K562 (cell line): ENCODE data around the gene PRMT3. TPM values are rescaled to one million over a fixed set of nuclear protein-coding genes. Genes with fewer than 3 reads are reported as not detected.

Source experiments
- ATAC-seq: fragments of 200-7000 bp; cut with Tn5 transposase; 3 replicates; pipeline ENCODE4 v1.9.1; 2020; ENCODE audit warnings: moderate library complexity
- BruUV-seq: library from RNA; stranded (reverse); fragments of 400-500 nt; replicated peaks from 2 replicates; lab custom pipeline; 2021; lab: Mats Ljungman, UMichigan
- CTCF ChIA-PET: fragments of 300-600 bp; formaldehyde crosslinking; extraction: SDS; loops from one replicate; lab custom pipeline; 2021; ENCODE audit warnings: low intra/inter-chr PET ratio; lab: Yijun Ruan, JAX
- POLR2A ChIA-PET: fragments of 300-600, 350-650 bp; sonication (Branson Sonifier 250); formaldehyde crosslinking; extraction: SDS; loops from one replicate; lab custom pipeline; 2021; ENCODE audit warnings: antibody characterized with exemption, inconsistent platforms; lab: Yijun Ruan, JAX
- DNase-seq, 4 experiments: peaks; one replicate each; pipeline versions ENCODE4 v3.0.0 to v3.0.0-alpha.2; 2011 to 2018; ENCODE audit warnings: low spot score in 3 of 4, mixed read lengths in 3 of 4; ENCODE audit errors: extremely low read depth in 1 of 4
- FAIRE-seq: peaks from 2 replicates; lab custom pipeline; 2011; peaks lifted over from hg19 to GRCh38; lab: Jason Lieb, UNC
- H2AFZ ChIP-seq: 2 replicates; pipeline ENCODE4 v1.6.0; 2011; ENCODE audit warnings: low read depth, low read length, control low read depth, inconsistent platforms
- H3K27ac ChIP-seq: fragments of 200-600 bp; 3 replicates; pipeline ENCODE4 v1.8.0; 2011; ENCODE audit warnings: low read depth, mild to moderate bottlenecking, control low read depth, inconsistent platforms, low read length, moderate library complexity, mixed read lengths; ENCODE audit errors: extremely low read depth
- H3K27me3 ChIP-seq, 2 experiments: fragments of 300-600 bp in 1 of 2; 2 replicates in 1 of 2; 3 replicates in 1 of 2; pipeline versions ENCODE4 v1.6.0 to v1.8.0; 2011; ENCODE audit warnings: inconsistent platforms in 2 of 2, low read length in 2 of 2, mild to moderate bottlenecking in 1 of 2, mixed read lengths in 1 of 2, moderate library complexity in 1 of 2; ENCODE audit not compliant: control insufficient read depth in 2 of 2, insufficient read depth in 2 of 2
- H3K36me3 ChIP-seq: fragments of 300-600 bp; 3 replicates; pipeline ENCODE4 v1.8.0; 2011; ENCODE audit warnings: mild to moderate bottlenecking, low read length, inconsistent platforms; ENCODE audit not compliant: control insufficient read depth, insufficient read depth
- H3K4me1 ChIP-seq, 2 experiments: fragments of 200-600 bp in 1 of 2; replicated peaks in 1 of 2; 2 replicates in 1 of 2; 3 replicates in 1 of 2; pipeline versions ENCODE4 v1.5.1 to v1.8.0; 2011; ENCODE audit warnings: inconsistent platforms in 2 of 2, low read length in 2 of 2, mild to moderate bottlenecking in 1 of 2, mixed read lengths in 1 of 2, moderate library complexity in 1 of 2; ENCODE audit not compliant: control insufficient read depth in 2 of 2, insufficient read depth in 2 of 2
- H3K4me2 ChIP-seq: 2 replicates; pipeline ENCODE4 v1.6.1; 2011; ENCODE audit warnings: low read length, control low read depth, inconsistent platforms, mixed read lengths; ENCODE audit not compliant: insufficient read depth
- H3K4me3 ChIP-seq: fragments of 200-600 bp; sonication (generic), shearing (Covaris generic); 2 replicates; pipeline ENCODE4 v1.5.1; 2016; ENCODE audit warnings: control low read depth, inconsistent platforms
- H3K79me2 ChIP-seq: fragments of 200-600 bp; 3 replicates; pipeline ENCODE4 v1.8.0; 2011; ENCODE audit warnings: low read length, inconsistent platforms; ENCODE audit not compliant: control insufficient read depth, insufficient read depth
- H3K9ac ChIP-seq, 2 experiments: 2 replicates each; pipeline versions ENCODE4 v1.6.0 to v1.6.1; 2011; ENCODE audit warnings: low read depth in 2 of 2, low read length in 2 of 2, control low read depth in 1 of 2, inconsistent platforms in 1 of 2, mild to moderate bottlenecking in 1 of 2, mixed read lengths in 1 of 2; ENCODE audit not compliant: insufficient read depth in 1 of 2
- H3K9me1 ChIP-seq: one replicate; pipeline ENCODE4 v1.6.0; 2011; ENCODE audit warnings: inconsistent platforms, mild to moderate bottlenecking, low read length, moderate library complexity; ENCODE audit not compliant: control insufficient read depth, insufficient read depth
- H3K9me3 ChIP-seq: replicated peaks from 2 replicates; pipeline ENCODE4 v1.5.1; 2011; ENCODE audit warnings: low read depth, low read length, inconsistent platforms; ENCODE audit not compliant: control insufficient read depth, insufficient read depth
- H4K20me1 ChIP-seq: replicated peaks from 2 replicates; pipeline ENCODE4 v1.6.1; 2011; ENCODE audit warnings: low read length, inconsistent platforms, mixed read lengths; ENCODE audit not compliant: control insufficient read depth, insufficient read depth
- ARID1B ChIP-seq: fragments of 450-650 bp; IDR thresholded peaks from 2 replicates; pipeline ENCODE4 v1.6.1; 2016; ENCODE audit warnings: antibody characterized with exemption, mild to moderate bottlenecking, inconsistent platforms
- BCL6 ChIP-seq: fragments of 250-450 bp; sonication (Bioruptor Pico); IDR thresholded peaks from 2 replicates; pipeline ENCODE4 v1.4.0; 2020
- CHCHD3 ChIP-seq: fragments of 250-450 bp; sonication (Bioruptor Pico); IDR thresholded peaks from 2 replicates; pipeline ENCODE4 v2.1.2; 2022; ENCODE audit warnings: mild to moderate bottlenecking
- EHMT2 ChIP-seq: fragments of 450-650 bp; IDR thresholded peaks from 2 replicates; pipeline ENCODE4 v1.6.1; 2018; ENCODE audit warnings: antibody characterized with exemption
- ELF1 ChIP-seq: fragments of 200-800 bp; sonication (Bioruptor generic); IDR thresholded peaks from 2 replicates; pipeline ENCODE4 v1.6.1; 2016; ENCODE audit warnings: missing genetic modification characterization, missing compliant biosample characterization
- ELF4 ChIP-seq: fragments of 450-650 bp; formaldehyde crosslinking; IDR thresholded peaks from 2 replicates; pipeline ENCODE4 v1.4.0; 2022; ENCODE audit warnings: missing genetic modification characterization
- EP400 ChIP-seq: fragments of 450-650 bp; IDR thresholded peaks from 2 replicates; pipeline ENCODE4 v1.6.1; 2017; ENCODE audit warnings: antibody characterized with exemption, mild to moderate bottlenecking, moderate library complexity
- FOXA3 ChIP-seq, 2 experiments: fragments of 450-650 bp in 1 of 2; sonication (generic) in 1 of 2; formaldehyde crosslinking; IDR thresholded peaks in 1 of 2; conservative IDR thresholded peaks in 1 of 2; 2 replicates each; pipeline versions ENCODE4 v1.4.0 to v1.8.0; 2020 to 2022; ENCODE audit warnings: mild to moderate bottlenecking in 2 of 2, missing genetic modification reagents in 1 of 2
- KDM1A ChIP-seq, 2 experiments: fragments of 450-650 bp; IDR thresholded peaks; 2 replicates each; pipeline ENCODE4 v1.6.1; 2016; ENCODE audit warnings: mild to moderate bottlenecking in 2 of 2
- MYNN ChIP-seq, 2 experiments: sonication (generic); formaldehyde crosslinking in 1 of 2; IDR thresholded peaks; 2 replicates each; pipeline versions ENCODE4 v1.5.0 to v1.6.1; 2016 to 2020; ENCODE audit warnings: antibody characterized with exemption in 1 of 2, missing genetic modification reagents in 1 of 2
- NCOA1 ChIP-seq: fragments of 450-650 bp; IDR thresholded peaks from 2 replicates; pipeline ENCODE4 v1.6.1; 2016; ENCODE audit warnings: low read depth
- NR2F6 ChIP-seq: fragments of 450-650 bp; formaldehyde crosslinking; IDR thresholded peaks from 2 replicates; pipeline ENCODE4 v1.4.0; 2020; ENCODE audit warnings: mild to moderate bottlenecking
- SMARCE1 ChIP-seq: fragments of 450-650 bp; IDR thresholded peaks from 2 replicates; pipeline ENCODE4 v1.7.1; 2016; ENCODE audit warnings: mild to moderate bottlenecking
- TEAD1 ChIP-seq, 2 experiments: fragments of 450-650 bp in 1 of 2; sonication (generic) in 1 of 2; formaldehyde crosslinking; IDR thresholded peaks; 2 replicates each; pipeline versions ENCODE4 v1.4.0 to v1.8.0; 2020 to 2022; ENCODE audit warnings: mild to moderate bottlenecking in 2 of 2, missing genetic modification reagents in 1 of 2
- ZBTB17 ChIP-seq: fragments of 450-650 bp; formaldehyde crosslinking; IDR thresholded peaks from 2 replicates; pipeline ENCODE4 v1.4.0; 2020; ENCODE audit warnings: mild to moderate bottlenecking
- ZC3H11A ChIP-seq: IDR thresholded peaks from 2 replicates; pipeline ENCODE4 v1.6.1; 2012; ENCODE audit warnings: low read depth, low read length, improper control_type of control experiment
- WGBS: fragments of 100-300 bp; shearing (Covaris generic); methylation state at CpG from one replicate; pipeline ENCODE4 v1.1.6; 2016; ENCODE audit warnings: low coverage, mixed read lengths; ENCODE audit not compliant: insufficient coverage; ENCODE audit errors: missing lambda C conversion rate; 5-methylcytosine and 5-hydroxymethylcytosine counted together
- in situ Hi-C: fragments of 300-500 bp; cut with MboI; formaldehyde crosslinking; loops from 4 replicates; pipeline ENCODE4 v1.15.0; 2018; ENCODE audit warnings: inconsistent platforms, mixed read lengths
- intact Hi-C: fragments of 100-400 bp; cut with micrococcal nuclease; formaldehyde crosslinking; loops from 2 replicates; pipeline ENCODE4 v1.14.2; 2022
- polyA plus RNA-seq, 8 experiments: library from polyadenylated mRNA; depleted of rRNA in 4 of 8; stranded (reverse) in 5 of 8; unstranded in 3 of 8; fragments of >200 nt; fragmentation: Nextera tagmentation in 2 of 8; fragmentation: Illumina TruSeq in 1 of 8; extraction: Ambion mirVana in 2 of 8; extraction: Trizol in 1 of 8; gene quantifications; 2 replicates each; pipeline versions ENCODE4 v1.2.1 to v1.2.3, GENCODE V29; 2011 to 2014; ENCODE audit warnings: inconsistent platforms in 1 of 8, missing spikeins in 1 of 8
- total RNA-seq, 7 experiments: library from RNA; depleted of rRNA in 6 of 7; stranded (reverse); fragments of >200 nt in 6 of 7; fragmentation: Illumina TruSeq in 2 of 7; extraction: Trizol in 2 of 7; gene quantifications; 2 replicates each; pipeline versions ENCODE4 v1.2.1 to v1.2.3, GENCODE V29; 2011 to 2021; ENCODE audit warnings: low replicate concordance in 1 of 7
- TF ChIP-seq, protein P1 (sequence below): fragments of 250-450 bp; sonication (Bioruptor Pico); IDR thresholded peaks from 2 replicates; pipeline ENCODE4 v1.8.0; 2021; ENCODE audit warnings: moderate library complexity, mild to moderate bottlenecking, inconsistent platforms
- TF ChIP-seq, protein P2 (sequence below), 2 experiments: fragments of 450-650 bp; IDR thresholded peaks; 2 replicates each; pipeline ENCODE4 v1.6.1; 2016
- TF ChIP-seq, protein P3 (sequence below): fragments of 450-650 bp; IDR thresholded peaks from 2 replicates; pipeline ENCODE4 v1.6.1; 2016; ENCODE audit warnings: antibody characterized with exemption

PRMT3 gene
- total and polyA plus RNA-seq, 9 of the 15 experiments (the other 6 are each of a cell fraction or from before 2014, with no cell fraction given) = 24.0 to 62.1 (median 44.7) TPM

DNA sequence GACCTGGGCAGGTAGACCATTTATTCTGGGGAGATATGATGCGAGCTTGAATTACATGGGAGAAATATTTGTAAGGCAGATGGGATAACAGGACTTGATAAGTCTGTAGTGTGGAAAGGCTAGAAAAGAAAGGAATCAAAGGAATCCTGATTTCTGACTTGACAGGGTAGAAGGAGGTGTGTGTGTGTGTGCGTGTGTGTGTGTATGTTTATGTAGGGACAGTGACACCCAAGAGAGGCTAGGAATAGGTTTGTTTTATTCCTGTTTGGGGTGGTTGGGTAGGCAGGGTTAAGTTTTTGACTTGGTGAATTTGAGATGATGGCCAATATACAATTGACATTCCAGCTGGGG lies 24.4 kb upstream of the PRMT3 start:
- Histone ChIP-seq H3K79me2 (peaks cover 28% of the 10 kb centered on the region), H3K4me2 (peak overlapping the region; percentile 83), H3K27ac (peak overlapping the region; percentile 91), H3K9me3 (no peaks in the 10 kb centered on the region), H3K4me1 (peaks cover 15 to 52% of the 10 kb centered on the region in 2 experiments), H3K9me1 (no peaks in the 10 kb centered on the region), H3K9ac (peak overlapping the region; percentile 90 to 91; a peak in 3 of 4 replicates), H3K27me3 (no peaks in the 10 kb centered on the region), H2AFZ (peak overlapping the region; percentile 87), H3K36me3 (peaks cover 4% of the 10 kb centered on the region; the same call in 2 of the 3 replicates), H4K20me1 (no peaks in the 10 kb centered on the region), H3K4me3 (no peak overlapping the region; the same call in 1 of the 2 replicates)
- intact Hi-C loops = no loop called here
- FAIRE-seq = peak; percentile 52
- POLR2A ChIA-PET = interaction anchor here (1.6 to 1.7 kb wide), 2 partner anchors 10 to 203 kb away, joined by 4 to 5 read pairs; no protein-coding TSS in a partner anchor
- no peak for ATAC-seq
- CTCF ChIA-PET = no interaction called here
- no TSS peak for BruUV-seq
- DNase-seq = no peak
- in situ Hi-C loops = no loop called here
- 51% methylated on average over 2 of the region's 2 CpGs for WGBS
- no peak for TF ChIP-seq BCL6 (CRISPR knock-in tag)
- TF ChIP-seq ELF4 (CRISPR knock-in tag) = 0 out of 2 replicates have a peak, but pooled peaks have one; percentile 46
- no peak for TF ChIP-seq MYNN (IDR thresholded peaks at IDR 0.05)
- TF ChIP-seq MYNN (CRISPR knock-in tag; IDR thresholded peaks at IDR 0.05) = no peak
- TF ChIP-seq EHMT2 = 0 out of 2 replicates have a peak, but pooled peaks have one; percentile 63
- no peak for TF ChIP-seq ZC3H11A
- TF ChIP-seq, protein P1, sequence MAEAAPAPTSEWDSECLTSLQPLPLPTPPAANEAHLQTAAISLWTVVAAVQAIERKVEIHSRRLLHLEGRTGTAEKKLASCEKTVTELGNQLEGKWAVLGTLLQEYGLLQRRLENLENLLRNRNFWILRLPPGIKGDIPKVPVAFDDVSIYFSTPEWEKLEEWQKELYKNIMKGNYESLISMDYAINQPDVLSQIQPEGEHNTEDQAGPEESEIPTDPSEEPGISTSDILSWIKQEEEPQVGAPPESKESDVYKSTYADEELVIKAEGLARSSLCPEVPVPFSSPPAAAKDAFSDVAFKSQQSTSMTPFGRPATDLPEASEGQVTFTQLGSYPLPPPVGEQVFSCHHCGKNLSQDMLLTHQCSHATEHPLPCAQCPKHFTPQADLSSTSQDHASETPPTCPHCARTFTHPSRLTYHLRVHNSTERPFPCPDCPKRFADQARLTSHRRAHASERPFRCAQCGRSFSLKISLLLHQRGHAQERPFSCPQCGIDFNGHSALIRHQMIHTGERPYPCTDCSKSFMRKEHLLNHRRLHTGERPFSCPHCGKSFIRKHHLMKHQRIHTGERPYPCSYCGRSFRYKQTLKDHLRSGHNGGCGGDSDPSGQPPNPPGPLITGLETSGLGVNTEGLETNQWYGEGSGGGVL (CRISPR knock-in tag) = no peak
- TF ChIP-seq TEAD1 (CRISPR knock-in tag; IDR thresholded peaks at IDR 0.05) = 0 out of 4 replicates have a peak, but pooled peaks of 1 of the 2 experiments have one; percentile 23
- TF ChIP-seq ZBTB17 (CRISPR knock-in tag) = no peak; the same call in 1 of the 2 replicates
- TF ChIP-seq CHCHD3 = no peak
- 0 out of 2 replicates have a peak, but pooled peaks have one; percentile 12 for TF ChIP-seq SMARCE1
- TF ChIP-seq KDM1A (IDR thresholded peaks at IDR 0.05) = 0 out of 4 replicates have a peak, but pooled peaks of 1 of the 2 experiments have one; percentile 8
- TF ChIP-seq, protein P2, sequence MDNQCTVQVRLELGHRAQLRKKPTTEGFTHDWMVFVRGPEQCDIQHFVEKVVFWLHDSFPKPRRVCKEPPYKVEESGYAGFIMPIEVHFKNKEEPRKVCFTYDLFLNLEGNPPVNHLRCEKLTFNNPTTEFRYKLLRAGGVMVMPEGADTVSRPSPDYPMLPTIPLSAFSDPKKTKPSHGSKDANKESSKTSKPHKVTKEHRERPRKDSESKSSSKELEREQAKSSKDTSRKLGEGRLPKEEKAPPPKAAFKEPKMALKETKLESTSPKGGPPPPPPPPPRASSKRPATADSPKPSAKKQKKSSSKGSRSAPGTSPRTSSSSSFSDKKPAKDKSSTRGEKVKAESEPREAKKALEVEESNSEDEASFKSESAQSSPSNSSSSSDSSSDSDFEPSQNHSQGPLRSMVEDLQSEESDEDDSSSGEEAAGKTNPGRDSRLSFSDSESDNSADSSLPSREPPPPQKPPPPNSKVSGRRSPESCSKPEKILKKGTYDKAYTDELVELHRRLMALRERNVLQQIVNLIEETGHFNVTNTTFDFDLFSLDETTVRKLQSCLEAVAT (IDR thresholded peaks at IDR 0.05) = peak in 1 of 2 experiments; percentile 41; a peak in 1 of 4 replicates
- peak; percentile 23; the same call in 1 of the 2 replicates for TF ChIP-seq ARID1B
- TF ChIP-seq FOXA3 (CRISPR knock-in tag; conservative IDR thresholded peaks at IDR 0.05 in 1 of 2, IDR thresholded peaks at IDR 0.05 in 1 of 2) = 0 out of 4 replicates have a peak, but pooled peaks of 1 of the 2 experiments have one; percentile 6
- no peak for TF ChIP-seq EP400
- no peak for TF ChIP-seq NR2F6 (CRISPR knock-in tag)
- TF ChIP-seq ELF1 (tag) = no peak
- no peak for TF ChIP-seq NCOA1
- TF ChIP-seq, protein P3, sequence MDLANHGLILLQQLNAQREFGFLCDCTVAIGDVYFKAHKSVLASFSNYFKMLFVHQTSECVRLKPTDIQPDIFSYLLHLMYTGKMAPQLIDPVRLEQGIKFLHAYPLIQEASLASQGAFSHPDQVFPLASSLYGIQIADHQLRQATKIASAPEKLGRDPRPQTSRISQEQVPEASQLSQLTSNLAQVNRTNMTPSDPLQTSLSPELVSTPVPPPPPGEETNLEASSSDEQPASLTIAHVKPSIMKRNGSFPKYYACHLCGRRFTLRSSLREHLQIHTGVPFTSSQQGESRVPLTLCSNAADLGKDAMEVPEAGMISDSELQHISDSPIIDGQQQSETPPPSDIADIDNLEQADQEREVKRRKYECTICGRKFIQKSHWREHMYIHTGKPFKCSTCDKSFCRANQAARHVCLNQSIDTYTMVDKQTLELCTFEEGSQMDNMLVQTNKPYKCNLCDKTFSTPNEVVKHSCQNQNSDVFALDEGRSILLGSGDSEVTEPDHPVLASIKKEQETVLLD = peak; percentile 54; the same call in 1 of the 2 replicates
